OCI-LY3 (cell line): Measurements from ENCODE around the gene ZNF213.

Source experiments
- H2AFZ ChIP-seq: fragments of 200-600, 300-600 bp; shearing (Covaris generic); 2 replicates; pipeline ENCODE4 v1.6.0; 2014; ENCODE audit warnings: antibody characterized with exemption, low read depth, low read length
- H3K27ac ChIP-seq: fragments of 200-600, 300-600 bp; sonication (generic); 2 replicates; pipeline ENCODE4 v1.5.1; 2014; ENCODE audit warnings: mild to moderate bottlenecking, low read length, moderate library complexity, mixed read lengths
- H3K27me3 ChIP-seq: fragments of 200-600, 300-600 bp; sonication (generic); 2 replicates; pipeline ENCODE4 v1.6.1; 2014; ENCODE audit warnings: low read depth, low read length, mixed read lengths
- H3K36me3 ChIP-seq: fragments of 200-600, 300-600 bp; sonication (generic); replicated peaks from 2 replicates; pipeline ENCODE3; 2014; ENCODE audit warnings: low read depth, low read length, mixed read lengths
- H3K4me1 ChIP-seq: fragments of 300-600, 200-600 bp; sonication (generic); 2 replicates; pipeline ENCODE4 v1.6.1; 2014; ENCODE audit warnings: low read length, mixed read lengths
- H3K4me2 ChIP-seq: fragments of 200-600, 300-600 bp; sonication (generic); 2 replicates; pipeline ENCODE4 v1.6.1; 2014; ENCODE audit warnings: low read length, mixed read lengths
- H3K4me3 ChIP-seq: fragments of 300-600, 200-600 bp; sonication (generic); 2 replicates; pipeline ENCODE4 v1.5.1; 2014; ENCODE audit warnings: antibody characterized with exemption, mild to moderate bottlenecking, low read length, moderate library complexity
- H3K79me2 ChIP-seq: fragments of 300-600, 200-600 bp; shearing (Covaris generic); 2 replicates; pipeline ENCODE4 v1.6.1; 2014; ENCODE audit warnings: mild to moderate bottlenecking, low read length, mixed read lengths
- H3K9ac ChIP-seq: fragments of 300-600, 200-600 bp; shearing (Covaris generic); 2 replicates; pipeline ENCODE4 v1.6.0; 2014; ENCODE audit warnings: mild to moderate bottlenecking, low read length, moderate library complexity
- H3K9me3 ChIP-seq: fragments of 200-600, 300-600 bp; shearing (Covaris generic); 2 replicates; pipeline ENCODE4 v1.6.1; 2014; ENCODE audit warnings: low read length, mixed read lengths; ENCODE audit not compliant: insufficient read depth
- H4K20me1 ChIP-seq: fragments of 200-600, 300-600 bp; sonication (generic); 2 replicates; pipeline ENCODE4 v1.6.1; 2016; ENCODE audit warnings: low read length, mixed read lengths; ENCODE audit not compliant: insufficient read depth
- EZH2phosphoT487 ChIP-seq: fragments of 200-600 bp; shearing (Covaris generic); IDR thresholded peaks from 2 replicates; pipeline ENCODE4 v1.6.1; 2018; ENCODE audit warnings: antibody characterized with exemption, mixed run types, low read depth
- TF ChIP-seq, protein P1 (sequence below): fragments of 200-600, 300-600 bp; sonication (generic); IDR thresholded peaks from 2 replicates; pipeline ENCODE4 v1.5.1; 2014; ENCODE audit warnings: antibody characterized with exemption, low read length, low read depth

Gene ZNF213, protein sequence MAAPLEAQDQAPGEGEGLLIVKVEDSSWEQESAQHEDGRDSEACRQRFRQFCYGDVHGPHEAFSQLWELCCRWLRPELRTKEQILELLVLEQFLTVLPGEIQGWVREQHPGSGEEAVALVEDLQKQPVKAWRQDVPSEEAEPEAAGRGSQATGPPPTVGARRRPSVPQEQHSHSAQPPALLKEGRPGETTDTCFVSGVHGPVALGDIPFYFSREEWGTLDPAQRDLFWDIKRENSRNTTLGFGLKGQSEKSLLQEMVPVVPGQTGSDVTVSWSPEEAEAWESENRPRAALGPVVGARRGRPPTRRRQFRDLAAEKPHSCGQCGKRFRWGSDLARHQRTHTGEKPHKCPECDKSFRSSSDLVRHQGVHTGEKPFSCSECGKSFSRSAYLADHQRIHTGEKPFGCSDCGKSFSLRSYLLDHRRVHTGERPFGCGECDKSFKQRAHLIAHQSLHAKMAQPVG

DNA sequence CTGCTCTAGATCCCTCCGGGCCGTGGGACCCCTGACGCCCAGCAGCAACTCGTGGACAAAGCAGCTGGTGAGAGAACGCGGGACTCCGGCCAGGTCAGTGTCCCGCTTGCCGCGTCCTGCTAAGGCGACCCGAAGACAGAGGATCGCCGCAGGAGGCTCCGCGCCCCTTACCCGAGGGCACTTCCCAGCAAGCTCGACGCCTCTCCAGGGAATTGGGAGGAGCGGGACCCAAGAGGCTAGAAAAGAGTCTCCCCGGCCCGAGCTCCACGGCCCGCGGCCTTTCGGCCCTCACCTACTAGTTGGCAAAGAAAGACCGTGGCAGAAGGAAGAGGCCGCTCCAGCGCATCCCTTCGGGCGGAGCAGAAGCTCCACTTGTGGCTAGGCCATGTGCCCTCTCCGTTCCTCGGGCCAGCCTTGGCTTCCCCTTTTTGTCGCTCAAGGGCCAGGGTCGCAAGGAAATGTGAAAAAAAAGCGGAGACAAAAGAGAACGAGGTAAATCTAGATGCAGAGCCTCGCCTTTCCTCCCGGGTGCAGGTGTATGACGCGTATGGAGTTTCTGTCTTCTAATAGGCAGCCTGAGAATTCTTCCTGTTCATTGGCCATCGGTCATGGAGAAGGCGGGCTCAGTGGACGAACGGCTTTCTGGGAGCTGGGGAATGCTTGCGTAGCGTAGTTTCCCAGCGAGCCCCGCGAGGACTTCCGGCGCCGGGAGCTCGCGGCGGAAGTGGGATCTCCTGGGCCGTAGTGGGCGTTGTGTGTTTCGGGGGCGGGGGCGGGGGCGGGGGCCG, at the start of gene ZNF213:
Gene ZNF213, plus strand, starts transcription at position 692 of the 788 bp plus-strand sequence. CDS start 2,252 bp downstream, outside the sequence.
- Histone ChIP-seq H3K9ac (peak within 1 kb of the TSS; percentile 94), H3K4me1 (peaks cover 14% of the 10 kb centered on the region), H3K79me2 (peaks cover 40% of the 10 kb centered on the region), H3K27me3 (no peaks in the 10 kb centered on the region), H3K9me3 (no peaks in the 10 kb centered on the region), H3K4me3 (peak within 1 kb of the TSS; percentile 95), H3K27ac (peak within 1 kb of the TSS; percentile 68), H4K20me1 (no peaks in the 10 kb centered on the region), H3K36me3 (peaks cover 10% of the 10 kb centered on the region), H2AFZ (peak within 1 kb of the TSS; percentile 76), H3K4me2 (peak within 1 kb of the TSS; percentile 100)
- TF ChIP-seq, protein P1, sequence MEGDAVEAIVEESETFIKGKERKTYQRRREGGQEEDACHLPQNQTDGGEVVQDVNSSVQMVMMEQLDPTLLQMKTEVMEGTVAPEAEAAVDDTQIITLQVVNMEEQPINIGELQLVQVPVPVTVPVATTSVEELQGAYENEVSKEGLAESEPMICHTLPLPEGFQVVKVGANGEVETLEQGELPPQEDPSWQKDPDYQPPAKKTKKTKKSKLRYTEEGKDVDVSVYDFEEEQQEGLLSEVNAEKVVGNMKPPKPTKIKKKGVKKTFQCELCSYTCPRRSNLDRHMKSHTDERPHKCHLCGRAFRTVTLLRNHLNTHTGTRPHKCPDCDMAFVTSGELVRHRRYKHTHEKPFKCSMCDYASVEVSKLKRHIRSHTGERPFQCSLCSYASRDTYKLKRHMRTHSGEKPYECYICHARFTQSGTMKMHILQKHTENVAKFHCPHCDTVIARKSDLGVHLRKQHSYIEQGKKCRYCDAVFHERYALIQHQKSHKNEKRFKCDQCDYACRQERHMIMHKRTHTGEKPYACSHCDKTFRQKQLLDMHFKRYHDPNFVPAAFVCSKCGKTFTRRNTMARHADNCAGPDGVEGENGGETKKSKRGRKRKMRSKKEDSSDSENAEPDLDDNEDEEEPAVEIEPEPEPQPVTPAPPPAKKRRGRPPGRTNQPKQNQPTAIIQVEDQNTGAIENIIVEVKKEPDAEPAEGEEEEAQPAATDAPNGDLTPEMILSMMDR: no peak
- TF ChIP-seq EZH2phosphoT487: no peak

DNA sequence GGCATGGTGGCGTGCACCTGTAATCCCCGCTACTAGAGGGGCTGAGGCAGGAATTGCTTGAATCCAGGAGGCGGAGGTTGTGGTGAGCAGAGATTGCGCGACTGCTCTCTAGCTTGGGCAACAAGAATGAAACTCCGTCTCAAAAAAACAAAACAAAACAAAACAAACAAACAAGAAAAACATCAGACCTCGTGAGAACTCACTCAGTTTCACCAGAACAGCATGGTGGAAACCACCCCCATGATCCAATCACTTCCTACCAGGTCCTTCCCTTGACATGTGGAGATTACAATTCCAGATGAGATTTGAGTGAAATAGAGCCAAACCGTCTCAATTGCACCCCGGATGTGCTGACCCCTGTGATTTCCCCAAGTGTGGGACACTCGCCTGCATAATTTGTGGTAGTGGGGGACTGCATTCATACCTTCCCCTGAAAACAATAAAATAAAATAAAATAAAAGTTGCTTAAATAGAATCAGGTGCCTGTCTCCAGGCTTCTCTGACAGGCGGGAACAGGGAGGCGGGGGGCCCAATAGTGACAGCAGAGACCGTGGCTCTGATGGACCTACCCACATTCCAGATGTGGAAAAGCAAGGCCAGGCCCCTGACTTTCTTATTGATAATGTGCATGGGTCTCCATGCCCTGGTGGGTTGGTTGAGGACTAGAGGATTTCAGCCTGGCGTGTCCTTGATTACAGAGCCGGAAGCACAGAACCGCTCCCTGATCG, 48.8 kb upstream of the ZNF213 start:
- TF ChIP-seq, protein P1: no peak
- TF ChIP-seq EZH2phosphoT487: no peak
- Histone ChIP-seq H3K79me2 (no peaks in the 10 kb centered on the region), H3K9ac (no peak overlapping the region), H3K27me3 (no peaks in the 10 kb centered on the region), H3K4me2 (no peak overlapping the region), H3K27ac (no peak overlapping the region), H3K4me3 (no peak overlapping the region), H3K36me3 (no peaks in the 10 kb centered on the region), H3K9me3 (no peaks in the 10 kb centered on the region), H2AFZ (no peak overlapping the region), H3K4me1 (no peaks in the 10 kb centered on the region), H4K20me1 (no peaks in the 10 kb centered on the region)

DNA sequence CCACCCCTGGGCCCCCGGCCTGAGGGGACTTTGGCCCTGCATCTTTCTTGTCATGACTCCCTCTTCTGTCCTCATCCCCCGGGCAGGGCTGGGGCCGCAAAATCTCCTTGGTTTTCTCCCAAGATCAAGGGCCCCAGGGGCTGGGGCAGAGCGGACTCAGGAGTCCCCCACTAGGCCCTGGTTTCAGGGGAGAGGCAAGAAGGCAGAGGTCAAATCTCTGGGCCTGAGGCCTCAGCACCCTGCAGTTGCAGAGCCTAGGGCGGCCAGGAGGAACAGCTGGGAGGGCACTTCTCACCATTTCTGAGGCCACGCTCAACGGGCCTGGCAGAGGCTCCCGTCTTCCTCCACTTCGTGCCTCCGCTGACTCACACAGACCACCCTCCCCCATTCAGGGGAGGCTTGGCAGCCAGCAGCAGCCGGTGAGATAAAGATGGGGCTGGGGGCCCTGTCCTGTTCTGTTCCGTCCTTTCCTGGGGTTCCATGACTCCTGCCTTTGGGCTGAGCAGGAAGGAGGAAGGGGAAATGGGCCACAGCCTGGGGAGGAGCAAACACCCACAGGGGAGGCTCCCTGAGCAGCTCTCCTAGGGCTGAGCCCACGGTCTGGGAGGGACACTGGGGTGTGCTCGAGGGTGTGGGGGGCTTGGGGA, 48.1 kb upstream of the ZNF213 start:
- H3K79me2 ChIP-seq: no peaks in the 10 kb centered on the region
- no peak overlapping the region for H3K27ac ChIP-seq
- H3K36me3 ChIP-seq: no peaks in the 10 kb centered on the region
- no peaks in the 10 kb centered on the region for H3K27me3 ChIP-seq
- no peaks in the 10 kb centered on the region for H4K20me1 ChIP-seq
- no peak overlapping the region for H3K9ac ChIP-seq
- H3K4me3 ChIP-seq: no peak overlapping the region
- H3K9me3 ChIP-seq: no peaks in the 10 kb centered on the region
- TF ChIP-seq, protein P1: no peak
- TF ChIP-seq EZH2phosphoT487: no peak
- H3K4me1 ChIP-seq: no peaks in the 10 kb centered on the region
- no peak overlapping the region for H2AFZ ChIP-seq
- H3K4me2 ChIP-seq: no peak overlapping the region
